Pancreas (tissue), 10 donors: ENCODE results near the gene NT5C3B. TPM values are rescaled to one million over a fixed set of nuclear protein-coding genes. Genes with fewer than 3 reads are reported as not detected.

Experiments used
- ATAC-seq, 4 donors: fragments of 200-7000 bp; cut with Tn5 transposase; one replicate each; pipeline versions ENCODE4 v1.8.0 to v1.9.1; 2020; ENCODE audit warnings: mild to moderate bottlenecking in 4 of 4, moderate library complexity in 4 of 4
- DNase-seq, 6 donors: peaks; one replicate each; pipeline ENCODE4 v3.0.0-alpha.2; 2020
- FAIRE-seq: peaks from 2 replicates; lab custom pipeline; 2012; peaks lifted over from hg19 to GRCh38; lab: Jason Lieb, UNC
- H3K27ac ChIP-seq, 4 donors: fragments of 200-600 bp; sonication (generic); 1 replicate in 3 of 4; 2 replicates in 1 of 4; pipeline versions ENCODE4 v1.5.0 to v1.8.0; 2020
- H3K27me3 ChIP-seq, 4 donors: fragments of 200-600 bp; one replicate each; pipeline ENCODE4 v1.8.0; 2021
- H3K36me3 ChIP-seq, 3 donors: fragments of 200-600 bp; sonication (generic) in 1 of 3; one replicate each; pipeline versions ENCODE4 v1.5.0 to v1.8.0; 2020 to 2021
- H3K4me1 ChIP-seq, 3 donors: fragments of 200-600 bp; one replicate each; pipeline ENCODE4 v1.8.0; 2021
- H3K4me3 ChIP-seq, 4 donors: fragments of 200-600 bp; sonication (generic) in 2 of 4; one replicate each; pipeline versions ENCODE4 v1.5.0 to v1.8.0; 2020 to 2021
- H3K9me3 ChIP-seq, 4 donors: fragments of 200-600 bp; one replicate each; pipeline ENCODE4 v1.8.0; 2021
- WGBS, 2 donors: extraction: QIAGEN DNeasy Blood & Tissue Kit; methylation state at CpG; one replicate each; pipeline ENCODE4 v1.1.7; 2013; 5-methylcytosine and 5-hydroxymethylcytosine counted together
- intact Hi-C, 3 donors: fragments of 100-400 bp; cut with DNase I; formaldehyde crosslinking; loops; one replicate each; pipeline versions ENCODE4 v1.11.1 to v1.14.2; 2022
- polyA plus RNA-seq, 2 donors: library from polyadenylated mRNA; stranded (reverse); fragments of 200-250 nt; gene quantifications; one replicate each; pipeline ENCODE4 v1.2.3, GENCODE V29; 2013
- total RNA-seq, 6 donors: library from RNA; stranded (reverse); fragmentation: NEBNext Ultra II Directional in 4 of 6; extraction: Animal tissue kit (Norgen Biotek cat#: 25700) in 4 of 6; gene quantifications; one replicate each; pipeline versions ENCODE4 v1.2.1 to v1.2.4, GENCODE V29; 2021 to 2023
- TF ChIP-seq, protein P1 (sequence below), 4 donors: fragments of 200-600 bp; sonication (generic) in 3 of 4; IDR thresholded peaks; one replicate each; pipeline versions ENCODE4 v1.5.0 to v1.8.0; 2021; ENCODE audit warnings: antibody characterized with exemption in 4 of 4
- donor health status: healthy with polysubstance abuse.
- donor health status: DM: no; HTN: no; CAD: no; lungs with moderate emphysema.
- donor health status: DM: no; HTN: no; CAD: no.
- donor health status: control.
- donor health status: control.
- donor health status: Bipolar disorder and iron deficiency.
- donor health status: DM: yes; HTN: yes; CAD: no.
- donor health status: DM: no; HTN: no; CAD: no.
- donor health status: DM: no; HTN: no; CAD: no.
- donor health status: DM: yes; HTN: yes; CAD: no.

Gene NT5C3B
- total and polyA plus RNA-seq, 8 donors = 24.2 to 102 (median 28.5) TPM

DNA sequence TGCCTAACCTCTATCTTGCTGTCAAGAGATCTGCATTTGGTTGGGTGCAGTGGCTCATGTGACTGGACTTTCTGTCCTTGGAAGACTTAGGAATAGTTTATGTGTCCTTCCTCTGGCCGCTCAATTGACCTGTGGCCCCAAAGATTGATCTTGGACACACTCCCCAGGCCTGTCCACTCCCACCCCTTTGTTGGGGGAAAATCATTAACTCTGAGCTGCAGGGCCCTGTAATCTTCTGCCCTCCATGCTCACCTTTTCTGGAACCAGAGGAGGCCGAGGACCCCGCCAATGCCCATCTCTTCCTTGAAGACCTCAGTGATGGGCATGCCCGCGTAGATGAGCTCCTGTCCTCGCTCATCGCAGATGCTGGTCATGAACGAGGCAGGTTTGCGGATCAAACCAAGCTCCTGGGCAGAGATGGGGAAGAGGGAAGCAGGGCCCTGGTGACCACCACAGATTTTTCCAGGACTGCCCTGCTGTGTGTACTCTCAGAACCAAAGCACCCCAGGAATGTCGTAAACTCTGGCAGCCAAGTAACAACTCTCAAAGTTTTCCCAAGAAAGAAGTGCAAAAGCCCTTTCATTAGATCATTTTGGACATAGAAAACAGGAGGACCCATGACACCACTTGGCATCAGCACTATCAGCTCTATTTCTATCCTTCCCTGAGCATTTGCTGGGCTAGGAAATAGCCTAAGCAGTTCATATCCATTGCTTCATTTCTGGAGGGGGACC, 37.7 kb upstream of the NT5C3B start:
- WGBS, 2 donors = 96 to 98% methylated on average over 10 of the region's 10 CpGs
- H3K27me3 ChIP-seq = no peaks in the 10 kb centered on the region
- peaks cover 4 to 58% (median 27%) of the 10 kb centered on the region in 3 donors for H3K36me3 ChIP-seq
- ATAC-seq = no peak
- H3K27ac ChIP-seq = no peak overlapping the region
- no peak overlapping the region for H3K4me3 ChIP-seq
- no peak for FAIRE-seq
- TF ChIP-seq, protein P1, sequence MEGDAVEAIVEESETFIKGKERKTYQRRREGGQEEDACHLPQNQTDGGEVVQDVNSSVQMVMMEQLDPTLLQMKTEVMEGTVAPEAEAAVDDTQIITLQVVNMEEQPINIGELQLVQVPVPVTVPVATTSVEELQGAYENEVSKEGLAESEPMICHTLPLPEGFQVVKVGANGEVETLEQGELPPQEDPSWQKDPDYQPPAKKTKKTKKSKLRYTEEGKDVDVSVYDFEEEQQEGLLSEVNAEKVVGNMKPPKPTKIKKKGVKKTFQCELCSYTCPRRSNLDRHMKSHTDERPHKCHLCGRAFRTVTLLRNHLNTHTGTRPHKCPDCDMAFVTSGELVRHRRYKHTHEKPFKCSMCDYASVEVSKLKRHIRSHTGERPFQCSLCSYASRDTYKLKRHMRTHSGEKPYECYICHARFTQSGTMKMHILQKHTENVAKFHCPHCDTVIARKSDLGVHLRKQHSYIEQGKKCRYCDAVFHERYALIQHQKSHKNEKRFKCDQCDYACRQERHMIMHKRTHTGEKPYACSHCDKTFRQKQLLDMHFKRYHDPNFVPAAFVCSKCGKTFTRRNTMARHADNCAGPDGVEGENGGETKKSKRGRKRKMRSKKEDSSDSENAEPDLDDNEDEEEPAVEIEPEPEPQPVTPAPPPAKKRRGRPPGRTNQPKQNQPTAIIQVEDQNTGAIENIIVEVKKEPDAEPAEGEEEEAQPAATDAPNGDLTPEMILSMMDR (IDR thresholded peaks at IDR 0.05) = no peak
- H3K9me3 ChIP-seq = no peaks in the 10 kb centered on the region
- intact Hi-C loops = no loop called here
- H3K4me1 ChIP-seq = no peaks in the 10 kb centered on the region
- peak in 1 of 6 donors; percentile 33 for DNase-seq

DNA sequence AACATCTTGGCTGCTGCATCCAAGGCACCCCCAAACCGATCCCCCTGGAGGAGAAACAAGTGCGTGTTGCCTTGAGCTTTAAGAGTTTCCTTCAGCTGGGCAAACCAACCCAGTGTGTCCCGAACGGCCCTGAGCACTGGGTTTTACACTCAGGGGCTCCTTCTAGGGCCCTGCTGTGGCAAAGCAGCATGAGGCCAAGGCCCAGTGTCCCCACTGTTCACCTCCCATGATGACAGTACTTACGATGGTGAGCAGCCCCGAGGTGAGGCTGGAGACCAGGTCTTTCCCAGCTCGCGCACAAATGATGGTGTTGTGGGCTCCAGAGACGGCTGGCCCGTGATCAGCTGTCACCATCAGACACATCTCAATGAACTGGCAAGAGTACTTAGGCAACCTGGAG, 35.8 kb upstream of the NT5C3B start:
- peaks cover 4 to 49% (median 14%) of the 10 kb centered on the region in 3 donors for H3K36me3 ChIP-seq
- no peak overlapping the region for H3K4me3 ChIP-seq
- WGBS, 2 donors = 93% methylated on average over 10 of the region's 10 CpGs
- H3K27ac ChIP-seq = no peak overlapping the region
- TF ChIP-seq, protein P1 (IDR thresholded peaks at IDR 0.05) = no peak
- FAIRE-seq (no peak), DNase-seq (peak in 1 of 6 donors; percentile 35), ATAC-seq (no peak)
- intact Hi-C loops = no loop called here
- H3K4me1 ChIP-seq = no peaks in the 10 kb centered on the region
- H3K9me3 ChIP-seq = no peaks in the 10 kb centered on the region
- H3K27me3 ChIP-seq = no peaks in the 10 kb centered on the region

DNA sequence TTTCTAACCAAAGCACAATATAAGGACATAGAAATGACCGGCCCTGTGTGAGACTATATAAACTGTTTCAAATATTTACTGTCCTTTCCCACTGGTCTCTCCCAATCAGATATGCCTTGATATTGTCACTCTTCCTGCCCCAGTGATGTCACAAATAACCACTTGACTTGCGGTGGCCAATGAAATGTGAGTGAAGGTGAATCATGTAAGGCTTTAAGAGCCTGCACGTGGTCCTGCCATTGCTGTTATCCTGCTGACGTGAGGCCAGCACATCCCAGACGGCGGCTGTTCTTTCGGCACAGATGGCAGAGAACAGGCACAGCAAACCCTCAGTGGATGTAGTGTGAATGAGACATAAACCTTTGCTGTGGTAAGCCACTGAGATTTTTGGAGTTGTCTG, 34.6 kb upstream of the NT5C3B start:
- H3K4me3 ChIP-seq = no peak overlapping the region
- 77 to 80% methylated on average over 7 of the region's 7 CpGs for WGBS, 2 donors
- ATAC-seq (no peak), DNase-seq (peak in 1 of 6 donors; percentile 14), FAIRE-seq (no peak)
- peaks cover 4 to 47% (median 14%) of the 10 kb centered on the region in 3 donors for H3K36me3 ChIP-seq
- no peak overlapping the region for H3K27ac ChIP-seq
- H3K9me3 ChIP-seq = no peaks in the 10 kb centered on the region
- H3K4me1 ChIP-seq = no peaks in the 10 kb centered on the region
- TF ChIP-seq, protein P1 (IDR thresholded peaks at IDR 0.05) = no peak
- H3K27me3 ChIP-seq = no peaks in the 10 kb centered on the region
- intact Hi-C loops = no loop called here

DNA sequence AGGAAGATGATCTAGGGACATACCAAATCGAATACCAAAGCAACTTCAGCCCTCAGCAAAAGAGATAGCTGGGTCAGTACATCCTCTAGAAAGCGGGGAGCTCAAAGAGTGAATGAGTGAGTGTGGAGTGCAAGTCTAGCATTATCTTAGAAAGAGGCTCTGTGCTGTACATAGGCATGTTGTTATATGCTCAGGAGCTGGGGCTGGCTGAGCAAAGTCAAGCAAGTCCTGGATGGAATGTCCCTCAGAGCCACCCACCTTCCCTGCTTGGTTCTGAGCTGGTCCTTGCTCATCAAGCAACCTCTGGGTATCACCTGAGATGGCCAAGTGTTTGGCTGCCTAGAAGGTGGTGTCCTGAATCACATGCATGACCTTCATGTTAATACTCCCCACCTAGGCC, 34.1 kb upstream of the NT5C3B start:
- WGBS, 2 donors = 85 to 90% methylated on average over 2 of the region's 2 CpGs
- Histone ChIP-seq H3K27ac (no peak overlapping the region), H3K36me3 (peaks cover 4 to 47% (median 14%) of the 10 kb centered on the region in 3 donors), H3K9me3 (no peaks in the 10 kb centered on the region), H3K4me1 (no peaks in the 10 kb centered on the region), H3K27me3 (no peaks in the 10 kb centered on the region), H3K4me3 (no peak overlapping the region)
- intact Hi-C loops = no loop called here
- DNase-seq (peak in 1 of 6 donors; percentile 19), FAIRE-seq (no peak), ATAC-seq (no peak)
- TF ChIP-seq, protein P1 (IDR thresholded peaks at IDR 0.05) = no peak

DNA sequence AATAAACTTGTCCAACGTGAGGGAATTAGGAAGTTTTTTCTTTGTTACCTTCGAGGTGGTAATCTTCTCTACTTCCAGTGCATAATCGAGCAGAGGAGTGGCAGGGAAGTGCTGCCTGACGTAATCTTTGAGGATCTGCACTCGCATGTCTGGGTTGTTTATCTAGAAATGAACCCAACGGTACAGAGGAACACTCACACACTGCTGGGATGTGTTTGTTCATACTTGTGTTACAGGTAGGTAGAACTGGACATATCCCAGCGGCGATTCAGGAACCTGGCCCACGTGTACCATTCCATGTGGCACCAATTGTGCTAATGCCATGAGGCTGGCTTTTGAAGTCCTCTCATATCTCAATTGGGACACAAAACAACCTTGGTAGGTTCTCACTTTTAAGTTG, 33.4 kb upstream of the NT5C3B start:
- WGBS, 2 donors = 66 to 70% methylated on average over 9 of the region's 9 CpGs
- DNase-seq (peak in 1 of 6 donors; percentile 17), FAIRE-seq (no peak), ATAC-seq (no peak)
- Histone ChIP-seq H3K4me3 (no peak overlapping the region), H3K9me3 (no peaks in the 10 kb centered on the region), H3K4me1 (peaks cover 0 to under 1% (median 0%) of the 10 kb centered on the region in 3 donors), H3K27ac (no peak overlapping the region), H3K36me3 (peaks cover 4 to 47% (median 14%) of the 10 kb centered on the region in 3 donors), H3K27me3 (no peaks in the 10 kb centered on the region)
- intact Hi-C loops = loop anchor here in 1 of 3 donors (10.0 kb wide), 1 partner anchor 55 kb away; the partner anchor contains the start of genes FKBP10 and P3H4
- TF ChIP-seq, protein P1 (IDR thresholded peaks at IDR 0.05) = no peak
